ENCODE data around the gene ING3.
A peak's percentile ranks its signal among the peaks of the same experiment; 100 is the strongest.

ING3 gene

GRCh38 chr7:120984406-120984805 lies 33.8 kb downstream of the ING3 start:
- ChIA-PET CTCF (interaction anchor here (0.6 to 8.3 kb wide), 6 partner anchors 14 to 412 kb away, joined by 3 to 152 read pairs (median 6); partner anchors contain the start of gene FAM3C), POLR2A (no interaction called here)
- peaks cover 3% of the 10 kb centered on the region; the same call in 1 of the 2 replicates for H3K4me1 ChIP-seq (ENCODE audit: control insufficient read depth, insufficient read depth, low read length)
- no peaks in the 10 kb centered on the region for H3K9me3 ChIP-seq (ENCODE audit: control insufficient read depth, insufficient read depth, low read depth, low read length)
- no peak overlapping the region for H3K4me3 ChIP-seq (ENCODE audit: low read depth, low read length)
- no peak overlapping the region for H3K27ac ChIP-seq (ENCODE audit: extremely low read depth, low read depth, low read length)
- H3K36me3 ChIP-seq (ENCODE audit: control insufficient read depth in 2 of 2, insufficient read depth in 1 of 2, low read length in 2 of 2): no peaks in the 10 kb centered on the region
- TF ChIP-seq ZNF341 (tag by site-specific recombination; IDR thresholded peaks at IDR 0.05; ENCODE audit: low read depth) (no peak), ZNF155 (tag by site-specific recombination; IDR thresholded peaks at IDR 0.05) (no peak), ZNF311 (tag by site-specific recombination; IDR thresholded peaks at IDR 0.05; ENCODE audit: borderline replicate concordance) (no peak), TSHZ1 (tag by site-specific recombination; IDR thresholded peaks at IDR 0.05; ENCODE audit: borderline replicate concordance) (no peak), WT1 (tag by site-specific recombination; IDR thresholded peaks at IDR 0.05) (no peak), ZNF624 (tag by site-specific recombination; IDR thresholded peaks at IDR 0.05) (no peak), ZNF18 (tag by site-specific recombination; IDR thresholded peaks at IDR 0.05) (no peak)
- TF ChIP-seq, protein P1, sequence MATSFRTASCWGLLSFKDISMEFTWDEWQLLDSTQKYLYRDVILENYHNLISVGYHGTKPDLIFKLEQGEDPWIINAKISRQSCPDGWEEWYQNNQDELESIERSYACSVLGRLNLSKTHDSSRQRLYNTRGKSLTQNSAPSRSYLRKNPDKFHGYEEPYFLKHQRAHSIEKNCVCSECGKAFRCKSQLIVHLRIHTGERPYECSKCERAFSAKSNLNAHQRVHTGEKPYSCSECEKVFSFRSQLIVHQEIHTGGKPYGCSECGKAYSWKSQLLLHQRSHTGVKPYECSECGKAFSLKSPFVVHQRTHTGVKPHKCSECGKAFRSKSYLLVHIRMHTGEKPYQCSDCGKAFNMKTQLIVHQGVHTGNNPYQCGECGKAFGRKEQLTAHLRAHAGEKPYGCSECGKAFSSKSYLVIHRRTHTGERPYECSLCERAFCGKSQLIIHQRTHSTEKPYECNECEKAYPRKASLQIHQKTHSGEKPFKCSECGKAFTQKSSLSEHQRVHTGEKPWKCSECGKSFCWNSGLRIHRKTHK (tag by site-specific recombination; IDR thresholded peaks at IDR 0.05): no peak

- H3K27ac ChIP-seq (ENCODE audit: extremely low read depth, low read depth, low read length): no peak overlapping the region
- H3K4me3 ChIP-seq (ENCODE audit: low read depth, low read length): no peak overlapping the region
- CTCF ChIA-PET: interaction anchor here (0.6 to 8.3 kb wide), 9 partner anchors 9 to 179 kb away, joined by 3 to 152 read pairs (median 7); no protein-coding TSS in a partner anchor
- peaks cover 3% of the 10 kb centered on the region; the same call in 1 of the 2 replicates for H3K4me1 ChIP-seq (ENCODE audit: control insufficient read depth, insufficient read depth, low read length)
- no peaks in the 10 kb centered on the region for H3K9me3 ChIP-seq (ENCODE audit: control insufficient read depth, insufficient read depth, low read depth, low read length)
- H3K36me3 ChIP-seq (ENCODE audit: control insufficient read depth in 2 of 2, insufficient read depth in 1 of 2, low read length in 2 of 2): no peaks in the 10 kb centered on the region
- POLR2A ChIA-PET: no interaction called here
- no peak for TF ChIP-seq PBX3 (CRISPR knock-in tag; IDR thresholded peaks at IDR 0.05)
- TF ChIP-seq HIC1 (tag by site-specific recombination; IDR thresholded peaks at IDR 0.05): 0 out of 2 replicates have a peak, but pooled peaks have one; percentile 28
- TF ChIP-seq ZNF549 (tag by site-specific recombination; IDR thresholded peaks at IDR 0.05): no peak
- TF ChIP-seq ZBTB21 (tag by site-specific recombination; IDR thresholded peaks at IDR 0.05): peak; percentile 80
- TF ChIP-seq ZXDB (tag by site-specific recombination; IDR thresholded peaks at IDR 0.05): 0 out of 2 replicates have a peak, but pooled peaks have one; percentile 32
- no peak for TF ChIP-seq GFI1B (tag by site-specific recombination; IDR thresholded peaks at IDR 0.05)
- TF ChIP-seq KLF9 (tag by site-specific recombination; IDR thresholded peaks at IDR 0.05; ENCODE audit: low read depth): no peak
- TF ChIP-seq ATF2 (tag by site-specific recombination; IDR thresholded peaks at IDR 0.05; ENCODE audit: low read depth): peak; percentile 97
- peak; percentile 88 for TF ChIP-seq ZNF629 (tag by site-specific recombination; IDR thresholded peaks at IDR 0.05)
- no peak for TF ChIP-seq ZNF529 (tag by site-specific recombination; IDR thresholded peaks at IDR 0.05; ENCODE audit: insufficient replicate concordance)
- 0 out of 2 replicates have a peak, but pooled peaks have one; percentile 37 for TF ChIP-seq ZBTB48 (tag by site-specific recombination; IDR thresholded peaks at IDR 0.05)
- 0 out of 2 replicates have a peak, but pooled peaks have one; percentile 9 for TF ChIP-seq KLF16 (tag by site-specific recombination; IDR thresholded peaks at IDR 0.05)
- no peak for TF ChIP-seq ZNF16 (tag by site-specific recombination; IDR thresholded peaks at IDR 0.05; ENCODE audit: low read depth)
Measured at GRCh38 chr7:120985130-120985758, 34.7 kb downstream of the ING3 start.
